WI38 (cell line): ENCODE results near the gene SPDYA.
"Not testable (repeated sequence)": the region's sequence is repeated elsewhere in the genome, so short reads cannot be mapped to it uniquely, and the experiment has no call there.

Source experiments
- H3K4me3 ChIP-seq: 2 replicates; pipeline ENCODE4 v1.5.1; 2011; ENCODE audit warnings: low read depth, mild to moderate bottlenecking, control low read depth, low read length
- CTCF ChIP-seq: IDR thresholded peaks from 2 replicates; pipeline ENCODE4 v1.5.1; 2012; ENCODE audit warnings: low read depth, mild to moderate bottlenecking, control low read depth, low read length

SPDYA gene

GRCh38 chr2:28772351-28772750, 38.3 kb upstream of the SPDYA start:
- TF ChIP-seq CTCF = no peak
- no peak overlapping the region for H3K4me3 ChIP-seq

- no peak for TF ChIP-seq CTCF
These were observed 34.2 kb upstream of the SPDYA start for GRCh38 chr2:28776471-28776870.

GRCh38 chr2:28778392-28778791, 32.2 kb upstream of the SPDYA start:
- H3K4me3 ChIP-seq = no peak overlapping the region
- TF ChIP-seq CTCF = no peak

More at GRCh38 chr2:28776471-28776870, 34.2 kb upstream of the SPDYA start:
- H3K4me3 ChIP-seq = no peak overlapping the region

GRCh38 chr2:28779001-28779400, 31.6 kb upstream of the SPDYA start:
- TF ChIP-seq CTCF = no peak
- H3K4me3 ChIP-seq = no peak overlapping the region

- no peak for TF ChIP-seq CTCF
- no peak overlapping the region for H3K4me3 ChIP-seq
These were observed 30.1 kb upstream of the SPDYA start for GRCh38 chr2:28780496-28780895.

- H3K4me3 ChIP-seq = no peak overlapping the region
- TF ChIP-seq CTCF = no peak
These were observed 28.2 kb upstream of the SPDYA start for GRCh38 chr2:28782423-28782822.

GRCh38 chr2:28784570-28784969, 26.1 kb upstream of the SPDYA start:
- H3K4me3 ChIP-seq = not testable (repeated sequence)

- no peak for TF ChIP-seq CTCF
- H3K4me3 ChIP-seq = no peak overlapping the region
These were observed 14.0 kb upstream of the SPDYA start for GRCh38 chr2:28796620-28797019.
